Trophoblast cell (in vitro differentiated cells and primary cell): ENCODE results near the gene PCCB.
"Not testable (repeated sequence)": the region's sequence is repeated elsewhere in the genome, so short reads cannot be mapped to it uniquely, and the experiment has no call there.

ENCODE experiments used
- DNase-seq, 2 donors: peaks; one replicate each; pipeline ENCODE4 v3.0.0-alpha.2; 2016
- H2AFZ ChIP-seq: 2 replicates; pipeline ENCODE4 v1.6.1; 2013; ENCODE audit warnings: low read length, moderate library complexity, mild to moderate bottlenecking; ENCODE audit not compliant: insufficient read depth, poor library complexity
- H2AK5ac ChIP-seq: 2 replicates; pipeline ENCODE4 v1.6.1; 2013; ENCODE audit warnings: mild to moderate bottlenecking, low read length
- H2BK120ac ChIP-seq: 2 replicates; pipeline ENCODE4 v1.6.1; 2013; ENCODE audit warnings: low read length, mild to moderate bottlenecking, moderate library complexity; ENCODE audit not compliant: insufficient read depth, poor library complexity
- H2BK12ac ChIP-seq: 2 replicates; pipeline ENCODE4 v1.6.1; 2013; ENCODE audit warnings: mild to moderate bottlenecking, low read length, moderate library complexity
- H2BK5ac ChIP-seq: 2 replicates; pipeline ENCODE4 v1.6.1; 2013; ENCODE audit warnings: low read length, low read depth, moderate library complexity, mild to moderate bottlenecking; ENCODE audit not compliant: poor library complexity
- H3K14ac ChIP-seq: 2 replicates; pipeline ENCODE4 v1.6.1; 2013; ENCODE audit warnings: mild to moderate bottlenecking, low read length
- H3K18ac ChIP-seq: 2 replicates; pipeline ENCODE4 v1.6.1; 2013; ENCODE audit warnings: mild to moderate bottlenecking, low read length
- H3K23ac ChIP-seq: 2 replicates; pipeline ENCODE4 v1.6.1; 2013; ENCODE audit warnings: low read length
- H3K27ac ChIP-seq: 2 replicates; pipeline ENCODE4 v1.5.1; 2013; ENCODE audit warnings: low read depth, mild to moderate bottlenecking, inconsistent platforms, low read length, moderate library complexity
- H3K27me3 ChIP-seq: 2 replicates; pipeline ENCODE4 v1.6.1; 2013; ENCODE audit warnings: inconsistent platforms, mild to moderate bottlenecking, low read length, moderate library complexity; ENCODE audit not compliant: insufficient read depth
- H3K36me3 ChIP-seq, 2 experiments: 1 replicate in 1 of 2; 2 replicates in 1 of 2; pipeline ENCODE4 v1.6.1; 2013; ENCODE audit warnings: low read length in 2 of 2, mild to moderate bottlenecking in 2 of 2, moderate library complexity in 1 of 2; ENCODE audit not compliant: insufficient read depth in 2 of 2, control insufficient read depth in 1 of 2
- H3K4ac ChIP-seq: 2 replicates; pipeline ENCODE4 v1.6.1; 2013; ENCODE audit warnings: low read depth, mild to moderate bottlenecking, low read length, moderate library complexity
- H3K4me1 ChIP-seq, 2 experiments: 1 replicate in 1 of 2; 2 replicates in 1 of 2; pipeline ENCODE4 v1.6.1; 2013; ENCODE audit warnings: low read length in 2 of 2, mild to moderate bottlenecking in 2 of 2, moderate library complexity in 1 of 2; ENCODE audit not compliant: insufficient read depth in 2 of 2, control insufficient read depth in 1 of 2
- H3K4me2 ChIP-seq: 2 replicates; pipeline ENCODE4 v1.6.1; 2013; ENCODE audit warnings: inconsistent platforms, mild to moderate bottlenecking, low read length, moderate library complexity
- H3K4me3 ChIP-seq: 2 replicates; pipeline ENCODE4 v1.5.1; 2013; ENCODE audit warnings: mild to moderate bottlenecking, low read depth, low read length, inconsistent platforms
- H3K79me1 ChIP-seq: one replicate; pipeline ENCODE4 v1.6.1; 2013; ENCODE audit warnings: low read length
- H3K79me2 ChIP-seq: 2 replicates; pipeline ENCODE4 v1.6.1; 2013; ENCODE audit warnings: low read length, mild to moderate bottlenecking; ENCODE audit not compliant: control insufficient read depth, insufficient read depth, poor library complexity
- H3K9ac ChIP-seq: 2 replicates; pipeline ENCODE4 v1.6.1; 2013; ENCODE audit warnings: mild to moderate bottlenecking, low read length
- H3K9me3 ChIP-seq: 2 replicates; pipeline ENCODE4 v1.6.1; 2013; ENCODE audit warnings: low read depth, mild to moderate bottlenecking, control low read depth, inconsistent platforms, low read length; ENCODE audit not compliant: insufficient read depth
- H4K12ac ChIP-seq: 2 replicates; pipeline ENCODE4 v1.6.1; 2013; ENCODE audit warnings: low read depth, mild to moderate bottlenecking, low read length, moderate library complexity
- H4K8ac ChIP-seq: 2 replicates; pipeline ENCODE4 v1.6.1; 2013; ENCODE audit warnings: low read depth, mild to moderate bottlenecking, low read length, moderate library complexity
- H4K91ac ChIP-seq: one replicate; pipeline ENCODE4 v1.6.1; 2013; ENCODE audit warnings: low read depth, mild to moderate bottlenecking, low read length, moderate library complexity
- WGBS: extraction: QIAGEN DNeasy Blood & Tissue Kit; methylation state at CpG from one replicate; pipeline ENCODE4 v1.1.7; 2013; ENCODE audit warnings: missing lambda C conversion rate; ENCODE audit not compliant: insufficient read length, insufficient coverage; ENCODE audit errors: extremely low coverage; 5-methylcytosine and 5-hydroxymethylcytosine counted together

Gene PCCB

DNA sequence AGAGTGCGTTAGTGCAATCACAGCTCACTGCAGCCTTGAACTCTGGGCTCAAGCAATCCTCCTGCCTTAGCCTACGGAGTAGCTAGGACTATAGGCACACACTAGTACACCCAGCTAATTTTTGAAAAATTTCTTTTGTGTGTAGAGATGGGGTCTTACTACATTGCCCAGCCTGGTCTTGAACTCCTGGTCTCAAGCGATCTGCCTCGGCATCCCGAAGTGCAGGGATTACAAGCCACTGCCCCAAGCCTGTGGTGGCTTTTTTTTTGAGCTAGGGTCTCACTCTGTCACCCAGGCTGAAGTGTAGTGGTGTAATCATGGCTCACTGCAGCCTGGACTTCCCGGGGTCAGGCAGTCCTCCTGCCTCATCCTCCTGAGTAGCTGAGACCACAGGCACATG is 17.1 kb downstream of the PCCB start:
- H3K4me3 ChIP-seq, result no peak overlapping the region
- no peak overlapping the region for H2AFZ ChIP-seq
- no peak overlapping the region for H2BK5ac ChIP-seq
- H3K23ac ChIP-seq, result no peak overlapping the region
- no peaks in the 10 kb centered on the region for H3K79me2 ChIP-seq
- H2BK120ac ChIP-seq, result no peak overlapping the region
- H3K9ac ChIP-seq, result no peak overlapping the region
- H3K27ac ChIP-seq, result no peak overlapping the region
- H4K12ac ChIP-seq, result no peak overlapping the region
- H3K4ac ChIP-seq, result no peak overlapping the region
- no peak overlapping the region for H3K4me2 ChIP-seq
- no peak overlapping the region for H2AK5ac ChIP-seq
- peaks cover 0 to 2% of the 10 kb centered on the region in 2 experiments for H3K36me3 ChIP-seq
- H3K4me1 ChIP-seq, result no peaks in the 10 kb centered on the region
- no peaks in the 10 kb centered on the region for H3K79me1 ChIP-seq
- H4K8ac ChIP-seq, result no peak overlapping the region
- no peak overlapping the region for H3K18ac ChIP-seq
- H3K14ac ChIP-seq, result no peak overlapping the region
- no peaks in the 10 kb centered on the region for H3K27me3 ChIP-seq
- WGBS, result no CpG with 5 or more reads among the region's 6 CpGs
- no peak overlapping the region for H2BK12ac ChIP-seq
- H4K91ac ChIP-seq, result no peak overlapping the region
- H3K9me3 ChIP-seq, result no peaks in the 10 kb centered on the region
- DNase-seq, result no peak

DNA sequence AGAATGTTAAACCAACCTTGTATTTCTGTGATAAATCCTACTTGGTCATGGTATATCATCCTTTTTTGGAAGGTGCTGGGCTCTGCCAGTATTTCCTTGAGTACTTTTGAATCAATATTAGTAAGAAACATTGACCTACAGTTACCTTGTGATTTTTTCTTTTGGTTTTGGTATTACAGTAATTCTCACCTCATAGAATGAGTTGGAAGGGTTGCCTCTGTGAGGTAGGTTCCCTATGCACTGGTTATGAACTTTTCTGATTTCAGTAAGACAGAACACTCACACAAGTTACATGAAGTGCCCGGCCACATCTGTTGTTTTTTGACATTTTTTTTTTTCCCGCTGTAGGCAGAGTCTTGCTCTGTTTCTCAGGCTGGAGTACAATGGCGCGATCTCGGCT is 20.0 kb downstream of the PCCB start:
- H3K23ac ChIP-seq, result no peak overlapping the region
- H3K79me1 ChIP-seq, result no peaks in the 10 kb centered on the region
- H2BK12ac ChIP-seq, result no peak overlapping the region
- WGBS, result no CpG with 5 or more reads among the region's 5 CpGs
- H2AK5ac ChIP-seq, result no peak overlapping the region
- H3K4me2 ChIP-seq, result no peak overlapping the region
- H2BK5ac ChIP-seq, result no peak overlapping the region
- H3K9me3 ChIP-seq, result no peaks in the 10 kb centered on the region
- no peak overlapping the region for H2BK120ac ChIP-seq
- no peak overlapping the region for H2AFZ ChIP-seq
- no peak overlapping the region for H3K4ac ChIP-seq
- H3K4me3 ChIP-seq, result no peak overlapping the region
- no peaks in the 10 kb centered on the region for H3K79me2 ChIP-seq
- H4K8ac ChIP-seq, result no peak overlapping the region
- H3K27ac ChIP-seq, result no peak overlapping the region
- H3K14ac ChIP-seq, result no peak overlapping the region
- no peak overlapping the region for H3K18ac ChIP-seq
- no peak overlapping the region for H4K12ac ChIP-seq
- peaks cover 0 to 2% of the 10 kb centered on the region in 2 experiments for H3K36me3 ChIP-seq
- H3K4me1 ChIP-seq, result no peaks in the 10 kb centered on the region
- H3K9ac ChIP-seq, result no peak overlapping the region
- H3K27me3 ChIP-seq, result no peaks in the 10 kb centered on the region
- H4K91ac ChIP-seq, result no peak overlapping the region
- no peak for DNase-seq

DNA sequence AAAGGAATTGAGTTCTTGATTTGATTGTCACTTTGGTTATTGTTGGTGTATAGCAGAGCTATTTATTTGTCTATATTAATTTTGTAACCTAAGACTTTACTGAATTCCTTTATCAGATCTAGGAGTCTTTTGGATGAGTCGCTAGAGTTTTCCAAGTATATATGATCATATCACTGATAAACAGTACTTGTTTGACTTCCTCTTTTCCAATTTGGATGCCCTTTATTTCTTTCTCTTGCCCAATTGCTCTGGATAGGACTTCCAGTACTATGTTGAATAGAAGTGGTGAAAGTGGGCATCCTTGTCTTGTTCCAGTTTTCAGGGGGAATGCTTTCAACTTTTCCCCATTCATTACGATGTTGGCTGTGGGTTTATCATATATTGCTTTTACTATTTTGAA is 21.5 kb downstream of the PCCB start:
- no CpG with 5 or more reads among the region's 2 CpGs for WGBS
- H3K79me1 ChIP-seq, result not testable (repeated sequence)

DNA sequence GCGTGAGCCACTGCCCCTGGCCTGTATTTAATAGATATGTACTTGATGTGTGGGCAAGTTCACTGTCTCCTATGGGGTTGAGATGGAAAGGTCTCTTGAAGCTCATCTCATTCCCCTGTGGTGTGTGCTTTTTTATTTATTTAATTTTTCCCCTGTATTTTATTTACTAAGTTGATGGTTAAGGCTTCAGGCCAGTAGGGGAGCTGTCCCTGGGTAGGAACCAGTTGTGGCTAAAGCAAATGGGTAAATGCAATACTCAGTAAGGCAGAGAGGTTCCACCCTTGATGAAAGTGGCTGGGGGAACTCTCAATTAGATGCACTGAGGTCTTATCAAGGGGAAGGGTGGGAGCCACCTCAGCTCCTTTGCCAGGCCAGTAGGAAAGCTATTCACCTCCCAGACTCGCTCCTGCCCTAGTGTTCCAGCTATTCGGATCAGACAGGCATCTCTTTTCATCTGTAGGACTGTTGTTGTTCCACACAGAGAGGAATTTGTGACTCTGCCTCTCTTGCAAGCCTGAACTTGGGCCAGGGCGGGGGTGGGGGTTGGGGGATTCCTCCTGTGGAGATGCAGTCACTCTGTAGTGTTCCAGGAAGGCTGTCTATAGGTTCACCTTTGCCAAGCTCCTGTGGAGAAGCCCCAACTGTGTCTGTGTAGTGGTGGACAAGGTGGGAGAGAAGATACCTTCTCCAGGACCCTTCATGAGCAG is 26.1 kb downstream of the PCCB start:
- Histone ChIP-seq H3K36me3 (peaks cover 0 to 4% of the 10 kb centered on the region in 2 experiments), H3K4me3 (no peak overlapping the region), H3K79me2 (no peaks in the 10 kb centered on the region), H3K4ac (no peak overlapping the region), H2AK5ac (no peak overlapping the region), H3K23ac (no peak overlapping the region), H2BK12ac (no peak overlapping the region), H3K4me1 (peaks cover 0 to 6% of the 10 kb centered on the region in 2 experiments), H2BK120ac (no peak overlapping the region), H4K12ac (no peak overlapping the region), H3K9me3 (no peaks in the 10 kb centered on the region), H2AFZ (no peak overlapping the region), H3K9ac (no peak overlapping the region), H4K8ac (no peak overlapping the region), H2BK5ac (no peak overlapping the region), H3K27me3 (no peaks in the 10 kb centered on the region), H4K91ac (no peak overlapping the region), H3K27ac (no peak overlapping the region), H3K79me1 (no peaks in the 10 kb centered on the region), H3K14ac (no peak overlapping the region), H3K4me2 (no peak overlapping the region), H3K18ac (no peak overlapping the region)
- no peak for DNase-seq
- WGBS, result no CpG with 5 or more reads among the region's 4 CpGs

More for the DNA sequence above, 21.5 kb downstream of the PCCB start:
- H2BK120ac ChIP-seq, H3K27me3 ChIP-seq, H3K9ac ChIP-seq, H3K27ac ChIP-seq, H3K36me3 ChIP-seq, H2BK5ac ChIP-seq, H3K4me2 ChIP-seq, H2AK5ac ChIP-seq, H3K4ac ChIP-seq, H3K4me1 ChIP-seq, H2BK12ac ChIP-seq, H4K8ac ChIP-seq, H4K12ac ChIP-seq, H3K9me3 ChIP-seq, H3K14ac ChIP-seq, H4K91ac ChIP-seq, DNase-seq, H3K4me3 ChIP-seq, H3K23ac ChIP-seq, H3K79me2 ChIP-seq, H2AFZ ChIP-seq, H3K18ac ChIP-seq: not testable (repeated sequence)
